Measurements from ENCODE around the gene MPP4.

GRCh38 chr2:201685156-201685555 is 13.3 kb downstream of the MPP4 start:
- TF ChIP-seq CTCF (IDR thresholded peaks at IDR 0.05; ENCODE audit: insufficient read depth, low read length, poor library complexity, severe bottlenecking) = no peak
- TF ChIP-seq EZH2phosphoT487 (conservative IDR thresholded peaks at IDR 0.05; ENCODE audit: low read length) = no peak
